HUES48 (cell line): Measurements from ENCODE around the gene TMEM272.

Experiments used
- H3K27ac ChIP-seq: one replicate; pipeline ENCODE4 v1.7.0; 2013; ENCODE audit warnings: low read depth, low read length, inconsistent platforms
- H3K27me3 ChIP-seq: 2 replicates; pipeline ENCODE4 v1.6.1; 2013; ENCODE audit warnings: mild to moderate bottlenecking, low read length; ENCODE audit not compliant: control insufficient read depth, insufficient read depth
- H3K36me3 ChIP-seq: 2 replicates; pipeline ENCODE4 v1.6.1; 2013; ENCODE audit warnings: low read length; ENCODE audit not compliant: control insufficient read depth, insufficient read depth
- H3K4me1 ChIP-seq: 2 replicates; pipeline ENCODE4 v1.6.1; 2013; ENCODE audit warnings: mild to moderate bottlenecking, low read length; ENCODE audit not compliant: control insufficient read depth, insufficient read depth
- H3K4me3 ChIP-seq: 2 replicates; pipeline ENCODE4 v1.5.1; 2013; ENCODE audit warnings: mild to moderate bottlenecking, low read depth, low read length
- H3K9ac ChIP-seq: 2 replicates; pipeline ENCODE4 v1.6.1; 2013; ENCODE audit warnings: mild to moderate bottlenecking, low read depth, low read length, moderate library complexity
- H3K9me3 ChIP-seq: 2 replicates; pipeline ENCODE4 v1.6.1; 2013; ENCODE audit warnings: low read length; ENCODE audit not compliant: control insufficient read depth, insufficient read depth

Gene TMEM272

GRCh38 chr13:51844862-51845573 lies at the start of gene TMEM272:
Gene TMEM272, minus strand, starts transcription at chr13:51845177. Its CDS starts 6,647 bp downstream, at chr13:51838530.
- Histone ChIP-seq H3K27ac (no peak within 1 kb of the TSS), H3K9ac (no peak within 1 kb of the TSS), H3K4me1 (no peaks in the 10 kb centered on the region), H3K27me3 (no peaks in the 10 kb centered on the region), H3K4me3 (no peak within 1 kb of the TSS), H3K36me3 (no peaks in the 10 kb centered on the region), H3K9me3 (peaks cover 9% of the 10 kb centered on the region; the same call in 1 of the 2 replicates)

GRCh38 chr13:51894239-51894638 lies 49.3 kb upstream of the TMEM272 start:
- Histone ChIP-seq H3K4me1 (no peaks in the 10 kb centered on the region), H3K27me3 (no peaks in the 10 kb centered on the region), H3K4me3 (no peak overlapping the region), H3K9ac (no peak overlapping the region), H3K9me3 (no peaks in the 10 kb centered on the region), H3K36me3 (no peaks in the 10 kb centered on the region), H3K27ac (no peak overlapping the region)

DNA sequence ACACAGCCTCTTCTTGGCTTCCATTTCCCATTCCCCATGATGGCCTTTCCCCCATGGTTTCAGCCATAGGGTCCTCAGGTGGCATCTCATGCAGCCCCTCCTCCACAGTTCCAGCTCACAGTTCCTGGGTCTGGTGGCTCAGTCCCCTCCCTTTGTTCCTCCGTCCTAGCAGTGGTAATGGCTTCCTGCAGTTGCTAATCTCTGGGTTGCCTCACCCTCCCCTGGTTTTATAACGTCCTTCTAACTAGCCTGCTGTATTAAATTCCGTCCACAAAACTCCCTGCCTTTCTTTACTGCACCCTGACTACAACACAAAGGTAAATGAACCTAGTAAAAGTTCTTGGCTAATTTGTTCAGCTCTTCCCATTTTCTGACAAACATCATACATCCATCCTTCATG lies 47.7 kb upstream of the TMEM272 start:
- H3K4me1 ChIP-seq: no peaks in the 10 kb centered on the region
- H3K27me3 ChIP-seq: no peaks in the 10 kb centered on the region
- no peaks in the 10 kb centered on the region for H3K36me3 ChIP-seq
- H3K9ac ChIP-seq: no peak overlapping the region
- no peak overlapping the region for H3K4me3 ChIP-seq
- H3K9me3 ChIP-seq: no peaks in the 10 kb centered on the region
- H3K27ac ChIP-seq: no peak overlapping the region

GRCh38 chr13:51887468-51887867 lies 42.5 kb upstream of the TMEM272 start:
- Histone ChIP-seq H3K4me3 (no peak overlapping the region), H3K27me3 (no peaks in the 10 kb centered on the region), H3K4me1 (no peaks in the 10 kb centered on the region), H3K9ac (no peak overlapping the region), H3K9me3 (no peaks in the 10 kb centered on the region), H3K36me3 (no peaks in the 10 kb centered on the region), H3K27ac (no peak overlapping the region)

- no peak overlapping the region for H3K27ac ChIP-seq
- no peaks in the 10 kb centered on the region for H3K4me1 ChIP-seq
- H3K36me3 ChIP-seq: no peaks in the 10 kb centered on the region
- H3K27me3 ChIP-seq: no peaks in the 10 kb centered on the region
- no peak overlapping the region for H3K9ac ChIP-seq
- H3K4me3 ChIP-seq: no peak overlapping the region
- no peaks in the 10 kb centered on the region for H3K9me3 ChIP-seq
Measured at GRCh38 chr13:51885651-51886050, 40.7 kb upstream of the TMEM272 start.

DNA sequence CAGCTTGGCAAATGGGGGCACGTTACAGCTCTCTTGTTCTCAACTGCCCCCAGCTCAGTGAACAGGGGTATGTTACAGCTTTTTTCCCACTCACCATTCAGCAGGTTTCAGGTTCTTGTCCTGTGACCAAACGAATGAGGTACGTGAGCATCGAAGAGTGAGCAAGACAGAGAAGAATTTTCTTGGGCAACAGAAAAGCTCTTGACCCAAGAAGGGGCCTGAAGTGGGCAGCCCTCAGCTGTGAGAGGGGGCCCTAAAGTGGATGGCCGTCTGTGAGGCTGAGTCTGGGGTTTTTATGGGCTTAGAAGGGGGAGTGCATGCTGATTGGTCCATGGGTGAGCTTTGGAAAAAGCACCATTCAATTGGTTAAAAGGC lies 38.2 kb upstream of the TMEM272 start:
- Histone ChIP-seq H3K27me3 (no peaks in the 10 kb centered on the region), H3K27ac (no peak overlapping the region), H3K9me3 (no peaks in the 10 kb centered on the region), H3K9ac (no peak overlapping the region), H3K4me3 (no peak overlapping the region), H3K36me3 (no peaks in the 10 kb centered on the region), H3K4me1 (no peaks in the 10 kb centered on the region)

DNA sequence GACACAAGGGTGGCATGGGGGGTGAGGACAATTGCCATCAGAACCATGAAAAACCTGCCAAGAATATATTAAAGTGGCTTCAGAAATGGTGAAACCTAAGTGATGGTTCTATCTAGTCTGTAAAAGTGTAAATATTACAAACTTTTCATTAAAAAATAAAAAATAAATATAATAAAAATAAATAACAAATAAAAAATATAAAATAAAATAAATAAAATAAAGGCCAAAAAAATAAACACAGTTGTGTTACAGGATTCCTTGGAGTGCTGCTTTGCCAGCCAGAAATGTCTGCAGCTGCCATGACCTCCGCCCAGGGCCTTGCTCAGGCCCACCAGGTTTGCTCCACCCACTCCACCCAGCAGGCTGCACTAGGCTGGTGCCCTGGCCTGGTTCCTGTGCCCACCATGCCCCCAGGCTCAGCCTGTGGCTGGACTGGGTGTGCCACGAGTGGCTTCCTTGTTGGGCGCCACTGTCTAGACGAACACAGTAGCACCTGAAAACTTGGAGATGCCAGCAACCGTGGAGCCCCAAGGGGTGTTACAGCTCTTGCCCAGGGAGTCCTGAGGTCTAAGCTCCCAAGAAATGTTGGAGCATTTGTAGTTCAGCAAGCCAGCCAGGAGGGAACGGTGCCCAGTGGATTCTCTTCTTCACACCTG lies 37.7 kb upstream of the TMEM272 start:
- H3K9me3 ChIP-seq: no peaks in the 10 kb centered on the region
- H3K36me3 ChIP-seq: no peaks in the 10 kb centered on the region
- H3K27ac ChIP-seq: no peak overlapping the region
- H3K9ac ChIP-seq: no peak overlapping the region
- no peak overlapping the region for H3K4me3 ChIP-seq
- no peaks in the 10 kb centered on the region for H3K4me1 ChIP-seq
- H3K27me3 ChIP-seq: no peaks in the 10 kb centered on the region

DNA sequence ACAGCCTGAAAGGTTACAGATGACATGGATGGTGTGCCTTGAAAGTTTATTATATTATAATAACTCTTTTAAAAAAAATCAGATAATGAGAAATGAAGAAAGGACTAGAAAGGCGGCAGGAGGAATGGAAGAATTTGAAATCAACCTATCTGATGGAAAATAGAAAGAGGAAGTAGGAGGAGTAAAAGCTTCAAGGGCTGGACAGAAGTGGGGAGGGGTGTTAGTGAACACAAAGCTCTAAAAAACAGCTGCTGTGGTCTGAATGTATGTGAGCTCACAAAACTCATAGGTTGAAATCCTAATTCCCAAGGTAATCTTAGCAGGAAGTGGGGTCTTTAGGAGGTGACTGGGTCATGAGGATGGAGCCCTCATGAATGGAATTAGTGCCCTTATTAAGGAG lies 36.3 kb upstream of the TMEM272 start:
- Histone ChIP-seq H3K27me3 (no peaks in the 10 kb centered on the region), H3K4me3 (no peak overlapping the region), H3K4me1 (no peaks in the 10 kb centered on the region), H3K36me3 (no peaks in the 10 kb centered on the region), H3K9ac (no peak overlapping the region), H3K9me3 (no peaks in the 10 kb centered on the region), H3K27ac (no peak overlapping the region)

GRCh38 chr13:51879133-51879532 lies 34.2 kb upstream of the TMEM272 start:
- no peaks in the 10 kb centered on the region for H3K9me3 ChIP-seq
- no peaks in the 10 kb centered on the region for H3K36me3 ChIP-seq
- no peak overlapping the region for H3K4me3 ChIP-seq
- no peaks in the 10 kb centered on the region for H3K27me3 ChIP-seq
- no peak overlapping the region for H3K27ac ChIP-seq
- H3K4me1 ChIP-seq: no peaks in the 10 kb centered on the region
- no peak overlapping the region for H3K9ac ChIP-seq

GRCh38 chr13:51874651-51875050 lies 29.7 kb upstream of the TMEM272 start:
- Histone ChIP-seq H3K36me3 (no peaks in the 10 kb centered on the region), H3K4me1 (no peaks in the 10 kb centered on the region), H3K9ac (no peak overlapping the region), H3K27ac (no peak overlapping the region), H3K4me3 (no peak overlapping the region), H3K9me3 (no peaks in the 10 kb centered on the region), H3K27me3 (no peaks in the 10 kb centered on the region)

- no peak overlapping the region for H3K4me3 ChIP-seq
- H3K27me3 ChIP-seq: no peaks in the 10 kb centered on the region
- H3K27ac ChIP-seq: no peak overlapping the region
- no peak overlapping the region for H3K9ac ChIP-seq
- no peaks in the 10 kb centered on the region for H3K36me3 ChIP-seq
- H3K9me3 ChIP-seq: no peaks in the 10 kb centered on the region
- H3K4me1 ChIP-seq: no peaks in the 10 kb centered on the region
Measured at GRCh38 chr13:51873837-51874236, 28.9 kb upstream of the TMEM272 start.
